Measurements from ENCODE around the gene ALAS1.

The ALAS1 gene

GRCh38 chr3:52237657-52238172 is 39.8 kb downstream of the ALAS1 start:
- no peak for DNase-seq

DNA sequence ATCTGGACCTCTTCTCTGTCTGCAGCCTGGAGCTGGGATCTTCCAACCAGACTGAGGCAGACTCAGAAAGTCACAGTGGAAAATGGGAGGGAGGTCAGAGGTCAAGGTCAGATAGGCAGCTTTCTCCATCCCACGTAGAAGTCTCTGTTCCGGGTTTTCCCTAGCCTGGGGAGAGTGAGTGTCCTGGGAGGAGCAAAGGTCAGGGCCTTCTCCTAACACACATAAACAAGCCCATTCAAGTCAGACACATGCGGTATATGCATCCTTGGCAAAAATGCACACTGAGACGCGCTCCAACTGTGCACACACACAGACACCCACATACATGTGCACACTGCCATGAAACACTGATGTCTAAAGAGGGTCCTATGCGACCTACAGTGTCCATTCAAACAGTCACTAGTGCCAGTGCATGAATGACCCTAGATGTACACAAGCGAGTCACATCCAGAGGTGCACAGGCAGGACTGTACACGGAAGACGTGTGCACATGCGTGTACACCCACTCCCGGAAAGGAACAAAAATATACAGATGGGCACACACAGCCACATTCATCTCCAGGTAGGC is 40.3 kb downstream of the ALAS1 start:
- DNase-seq, result no peak

DNA sequence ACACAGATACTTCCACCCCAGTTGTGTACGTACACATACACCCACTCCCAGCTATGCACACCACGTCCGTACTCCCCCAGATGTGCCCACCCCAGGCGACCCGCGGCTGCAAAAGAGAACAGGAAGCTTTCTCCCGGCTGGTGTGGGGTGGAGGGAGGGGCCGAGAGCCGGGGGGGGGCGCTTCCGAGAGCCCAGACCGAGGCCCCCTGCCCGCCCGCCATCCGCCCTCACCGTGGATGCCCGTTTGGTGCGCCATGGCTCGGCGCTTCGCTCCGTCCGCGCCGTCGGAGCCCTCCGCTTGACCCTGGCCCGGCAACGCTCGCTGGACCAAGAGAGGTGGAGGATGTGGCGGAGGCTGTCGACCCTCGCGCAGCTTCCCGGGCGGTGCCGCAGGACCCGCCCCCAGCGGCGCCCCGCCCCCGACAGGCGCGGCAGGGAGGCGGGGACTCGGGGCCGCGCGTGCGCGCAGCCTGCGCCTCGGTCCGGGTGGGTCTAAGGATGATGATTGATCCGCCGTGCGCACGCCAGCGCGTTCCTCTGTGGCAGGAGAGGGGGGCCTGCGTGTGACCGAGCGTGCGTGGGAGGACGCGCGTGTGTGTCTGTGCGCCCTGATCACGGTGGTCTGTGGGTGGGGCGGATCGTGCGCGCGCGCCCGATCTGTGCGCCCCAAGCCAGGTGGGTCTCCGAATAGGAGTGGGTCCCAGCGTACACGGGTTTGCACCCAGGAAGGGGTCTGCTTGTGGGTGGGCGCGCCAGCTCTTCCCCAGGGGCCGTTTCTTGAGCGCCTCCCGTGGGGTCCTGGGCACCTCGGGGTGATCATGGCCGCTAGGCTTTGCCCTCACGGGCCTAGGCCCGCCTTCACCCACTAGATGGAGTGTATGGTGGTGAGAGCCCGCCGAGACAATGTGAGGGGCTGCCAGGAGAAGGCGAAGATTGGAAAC is 41.1 kb downstream of the ALAS1 start, which contains the start of gene TWF2:
Gene TWF2, minus strand, starts transcription at position 398 of the 941 bp plus-strand sequence. Its CDS starts 142 bp downstream, at position 256.
- peak; percentile 82 for DNase-seq

- DNase-seq, result no peak
These were observed 42.3 kb downstream of the ALAS1 start for GRCh38 chr3:52240059-52240885.

- DNase-seq, result no peak
These were observed 43.0 kb downstream of the ALAS1 start for GRCh38 chr3:52240886-52241370.

DNA sequence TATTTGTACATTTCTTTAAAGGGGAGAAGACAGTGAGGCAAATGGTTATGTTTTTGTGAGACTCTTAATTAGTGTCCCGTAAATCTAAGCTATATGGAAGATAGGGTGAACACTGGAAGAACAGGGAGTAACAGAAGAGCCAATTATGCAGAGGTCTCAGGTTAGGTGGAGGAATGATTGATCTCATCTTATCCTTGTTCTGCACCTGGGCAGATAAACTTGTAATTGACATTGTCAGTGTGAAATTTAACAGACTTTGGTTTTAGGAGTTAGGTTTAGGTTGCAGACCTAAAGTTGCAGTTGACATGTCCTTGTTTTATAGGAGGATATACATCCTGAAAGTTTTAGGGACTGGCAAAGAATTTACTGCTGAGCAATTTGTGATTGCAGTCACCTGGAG is 44.1 kb downstream of the ALAS1 start:
- DNase-seq, result no peak

DNA sequence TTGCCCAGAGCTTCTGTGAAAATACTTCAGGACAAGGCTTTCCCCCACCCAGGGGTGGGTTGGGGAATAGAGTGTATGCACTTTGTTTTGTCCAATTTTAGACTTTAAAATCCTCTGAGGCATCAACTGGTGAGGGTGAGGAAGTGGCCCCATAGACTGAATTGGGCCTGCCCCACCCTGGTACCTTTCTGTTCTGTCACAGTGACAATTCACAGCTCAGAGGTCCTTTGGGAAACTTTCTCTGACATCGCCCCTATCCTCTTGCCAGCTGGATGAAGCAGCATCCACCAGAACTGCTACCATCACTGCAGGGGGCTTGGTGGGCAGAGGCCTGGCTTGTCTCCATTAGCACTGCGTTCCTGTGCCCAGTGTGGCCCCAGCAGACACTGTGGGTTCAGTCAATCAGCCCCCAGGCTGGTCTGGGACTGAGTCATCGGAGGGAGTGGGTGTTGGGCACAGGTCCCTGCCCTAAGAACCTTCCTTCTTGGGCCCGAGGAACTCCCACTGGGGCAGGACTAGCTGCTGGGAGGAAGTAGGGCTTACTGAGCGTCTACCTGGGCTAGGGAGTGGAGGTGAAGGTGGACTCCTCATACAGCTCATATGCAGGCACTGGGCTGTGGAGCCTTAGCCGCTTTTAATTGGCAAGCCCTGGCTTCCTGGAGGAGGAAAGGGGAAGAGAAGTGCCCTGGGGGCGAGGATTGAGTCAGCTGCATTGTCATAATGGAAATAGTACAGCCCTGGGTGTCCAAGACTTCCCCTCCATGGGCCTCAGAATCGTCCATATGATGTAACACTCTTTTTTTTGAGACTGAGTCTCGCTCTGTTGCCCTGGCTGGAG is 46.0 kb downstream of the ALAS1 start:
- DNase-seq, result no peak

DNA sequence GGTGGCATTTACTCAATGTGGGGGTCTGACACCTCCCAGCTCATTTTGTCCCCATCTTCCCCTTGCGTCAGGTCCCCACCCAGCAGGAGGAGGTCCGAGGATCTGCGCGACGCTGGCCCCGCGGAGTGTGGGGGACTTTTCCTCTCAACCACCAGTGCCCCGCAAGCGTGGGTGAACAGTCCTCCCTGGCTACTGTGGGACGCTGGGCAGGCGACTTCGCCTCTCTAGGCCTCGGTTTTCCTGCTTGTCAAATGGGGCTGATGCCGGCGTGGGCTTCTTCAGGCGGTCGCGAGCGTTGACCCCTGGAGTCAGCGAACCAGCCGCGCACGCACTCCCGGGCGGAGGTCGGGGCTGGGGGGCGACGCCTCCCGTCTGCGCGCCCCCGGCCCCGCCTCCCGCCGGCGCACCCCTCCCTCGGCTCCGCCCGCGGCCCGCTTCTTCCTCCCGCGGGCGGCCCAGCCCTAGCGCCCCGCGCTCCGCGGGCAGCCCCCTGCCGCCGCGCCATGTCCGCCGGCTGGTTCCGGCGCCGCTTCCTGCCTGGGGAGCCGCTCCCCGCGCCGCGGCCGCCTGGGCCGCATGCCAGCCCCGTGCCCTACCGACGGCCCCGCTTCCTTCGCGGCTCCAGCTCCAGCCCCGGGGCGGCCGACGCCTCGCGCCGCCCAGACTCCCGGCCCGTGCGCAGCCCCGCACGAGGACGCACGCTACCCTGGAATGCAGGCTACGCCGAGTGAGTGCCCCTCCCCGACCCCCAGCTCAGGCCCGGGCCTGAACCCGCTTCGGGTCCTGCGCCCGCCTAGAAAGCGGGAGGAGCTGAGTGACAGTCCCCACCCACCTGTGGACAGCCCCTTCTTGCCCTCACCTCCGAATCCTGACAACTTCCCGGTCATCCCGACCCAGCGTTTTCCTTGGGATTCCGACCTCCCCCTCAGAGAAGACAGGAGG is 47.6 kb downstream of the ALAS1 start, which contains the start of gene PPM1M:
Gene PPM1M, plus strand, starts transcription at position 438 of the 942 bp plus-strand sequence. Its CDS starts 66 bp downstream, at position 504.
- peak; percentile 35 for DNase-seq

GRCh38 chr3:52246264-52246620 is 48.3 kb downstream of the ALAS1 start:
- DNase-seq, result no peak

- DNase-seq, result no peak
These were observed 48.9 kb downstream of the ALAS1 start for GRCh38 chr3:52246728-52247408.

- DNase-seq, result no peak
These were observed 49.6 kb downstream of the ALAS1 start for GRCh38 chr3:52247409-52248164.

- DNase-seq, result no peak
These were observed 50.2 kb downstream of the ALAS1 start for GRCh38 chr3:52248165-52248541.

DNA sequence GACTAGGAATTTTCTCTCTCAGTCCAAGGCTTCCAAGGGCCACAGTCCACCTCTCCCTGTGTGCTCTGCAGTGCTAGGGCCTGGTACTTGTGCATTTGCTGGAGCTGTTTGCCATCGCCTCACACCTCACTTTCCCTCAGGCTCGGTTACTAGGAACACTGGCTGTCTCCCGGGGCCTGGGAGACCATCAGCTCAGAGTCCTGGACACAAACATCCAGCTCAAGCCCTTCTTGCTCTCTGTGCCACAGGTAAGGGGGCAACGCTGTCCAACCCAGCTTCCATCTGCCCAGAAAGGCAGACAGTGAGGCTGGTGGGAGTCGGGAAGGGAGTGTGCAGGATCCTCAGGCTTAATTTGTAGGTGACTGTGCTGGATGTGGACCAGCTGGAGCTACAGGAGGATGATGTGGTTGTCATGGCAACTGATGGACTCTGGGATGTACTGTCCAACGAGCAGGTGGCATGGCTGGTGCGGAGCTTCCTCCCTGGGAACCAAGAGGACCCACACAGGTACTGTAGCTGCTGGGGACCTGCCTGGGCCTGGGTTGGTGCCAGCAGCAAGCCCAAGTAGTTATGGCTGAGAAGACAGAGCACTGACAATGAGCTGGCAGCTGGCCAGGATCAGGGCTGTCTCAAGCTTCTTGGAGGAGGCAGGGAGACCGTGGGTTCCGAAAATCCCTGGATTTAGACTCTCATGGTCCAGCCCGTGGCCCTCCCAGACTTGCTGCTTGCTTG is 51.0 kb downstream of the ALAS1 start:
- no peak for DNase-seq

GRCh38 chr3:52249683-52250082 is 51.7 kb downstream of the ALAS1 start:
- DNase-seq, result no peak

- no peak for DNase-seq
These were observed 52.2 kb downstream of the ALAS1 start for GRCh38 chr3:52250122-52250521.

DNA sequence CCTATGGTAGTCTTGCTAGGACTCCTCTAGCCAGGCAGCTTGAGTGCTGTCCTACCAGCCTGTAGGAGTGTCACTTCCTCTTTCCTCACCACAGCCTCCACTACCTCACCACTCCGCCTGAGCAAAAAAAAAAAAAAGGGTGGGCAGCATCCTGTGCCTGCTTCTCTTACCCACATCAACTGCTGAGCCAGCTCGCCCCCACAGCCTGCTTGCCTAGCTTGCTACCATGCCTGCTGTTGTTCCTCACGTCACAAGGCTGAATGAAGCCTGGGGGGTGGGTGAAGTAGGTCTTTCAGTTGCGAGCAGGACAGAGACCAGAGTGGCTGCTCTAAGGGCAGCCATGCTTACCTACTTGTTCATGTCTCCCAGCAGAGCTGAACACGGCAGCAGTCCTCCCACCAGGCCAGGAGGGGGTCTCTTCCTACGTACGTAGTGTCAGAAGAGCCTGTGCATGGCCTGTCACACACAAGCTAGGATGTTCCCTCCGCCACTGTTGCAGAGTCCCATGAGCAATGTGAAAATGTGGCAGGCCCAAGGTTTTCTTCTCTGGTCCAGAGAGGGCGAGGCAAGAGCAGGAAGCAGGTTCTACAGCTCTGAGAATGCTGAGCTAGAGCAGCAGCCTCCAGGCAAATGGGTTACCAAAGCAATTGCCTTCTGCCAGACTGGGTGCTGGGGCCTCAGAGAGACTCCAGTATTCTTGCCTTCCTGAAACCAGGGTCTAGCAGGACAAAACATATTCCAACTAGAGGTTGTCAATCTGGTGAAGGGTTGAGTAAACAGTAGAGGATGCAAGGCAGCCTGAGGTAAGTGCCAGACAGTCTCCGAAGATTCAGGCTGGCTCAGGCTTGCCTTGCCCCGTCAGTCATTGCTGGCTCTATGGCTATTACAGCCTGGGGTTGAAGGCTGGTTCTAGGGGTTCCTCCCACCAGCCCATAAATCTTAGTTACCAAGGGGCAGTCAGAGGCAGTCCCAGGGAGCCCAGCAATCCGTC is 55.6 kb downstream of the ALAS1 start:
- DNase-seq, result peak; percentile 69

DNA sequence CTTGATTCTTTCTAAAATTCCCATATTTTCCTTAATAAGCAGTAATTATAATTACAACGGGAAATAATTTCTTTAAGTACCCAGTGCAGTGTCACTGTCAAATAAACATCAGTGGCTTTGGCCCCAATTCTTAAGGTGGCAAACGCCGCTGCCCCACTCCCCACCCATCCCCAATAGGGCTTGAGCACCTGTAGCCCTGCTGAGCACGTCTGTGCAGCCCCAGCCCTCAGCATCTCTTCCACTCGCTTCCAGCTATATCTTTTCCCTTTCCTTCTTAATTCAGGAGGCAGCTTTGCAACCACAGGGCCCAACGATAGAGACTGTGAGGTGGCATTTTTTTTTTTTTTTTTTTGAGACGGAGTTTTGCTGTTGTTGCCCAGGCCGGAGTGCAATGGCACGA is 56.6 kb downstream of the ALAS1 start:
- DNase-seq, result no peak

Data from effector CD8-positive, alpha-beta T cell (primary cell).